Activated CD4-positive, alpha-beta T cell treated with anti-CD3 and anti-CD28 coated beads for 24 hours (primary cell): Measurements from ENCODE around the gene PEX3.
"Not testable (repeated sequence)": the region's sequence is repeated elsewhere in the genome, so short reads cannot be mapped to it uniquely, and the experiment has no call there.

ENCODE experiments used
- DNase-seq, 2 donors: peaks; one replicate each; pipeline ENCODE4 v3.0.0-alpha.2; 2020; ENCODE audit warnings: low read depth in 2 of 2

The PEX3 gene

GRCh38 chr6:143506199-143506598 lies 55.6 kb downstream of the PEX3 start:
- DNase-seq, result no peak

GRCh38 chr6:143506620-143507019 lies 56.0 kb downstream of the PEX3 start:
- DNase-seq, result no peak

GRCh38 chr6:143507358-143508145 lies 56.9 kb downstream of the PEX3 start:
- DNase-seq, result no peak

- not testable (repeated sequence) for DNase-seq
Measured at GRCh38 chr6:143510326-143510725, 59.7 kb downstream of the PEX3 start.

GRCh38 chr6:143510991-143511891 lies 60.6 kb downstream of the PEX3 start, which contains the start of gene FUCA2:
Gene FUCA2, minus strand, starts transcription at chr6:143511720. Its CDS starts 86 bp downstream, at chr6:143511634.
- DNase-seq, result peak; percentile 49 to 54

GRCh38 chr6:143513410-143513809 lies 62.8 kb downstream of the PEX3 start:
- DNase-seq, result no peak

- DNase-seq, result no peak
Measured at GRCh38 chr6:143515061-143515760, 64.6 kb downstream of the PEX3 start.

- DNase-seq, result no peak
Measured at GRCh38 chr6:143515766-143516355, 65.3 kb downstream of the PEX3 start.

GRCh38 chr6:143516690-143517446 lies 66.3 kb downstream of the PEX3 start:
- DNase-seq, result no peak

- DNase-seq, result no peak
Measured at GRCh38 chr6:143517447-143517773, 66.8 kb downstream of the PEX3 start.

- DNase-seq, result no peak
Measured at GRCh38 chr6:143522039-143522600, 71.5 kb downstream of the PEX3 start.

- DNase-seq, result no peak
Measured at GRCh38 chr6:143525356-143525755, 74.8 kb downstream of the PEX3 start.

GRCh38 chr6:143527677-143528076 lies 77.1 kb downstream of the PEX3 start:
- no peak for DNase-seq

GRCh38 chr6:143528164-143528811 lies 77.7 kb downstream of the PEX3 start:
- no peak for DNase-seq

- no peak for DNase-seq
Measured at GRCh38 chr6:143529095-143529494, 78.5 kb downstream of the PEX3 start.

GRCh38 chr6:143531720-143532499 lies 81.3 kb downstream of the PEX3 start:
- DNase-seq, result no peak

GRCh38 chr6:143535189-143535614 lies 84.6 kb downstream of the PEX3 start:
- DNase-seq, result no peak

- peak; percentile 33 to 42 for DNase-seq
Measured at GRCh38 chr6:143536461-143536865, 85.9 kb downstream of the PEX3 start.
